Right lobe of liver (tissue), 4 donors: ENCODE data around the gene ZBTB17.

Experiments used
- POLR2A ChIP-seq: fragments of 450-650 bp; IDR thresholded peaks from one replicate; pipeline ENCODE4 v1.6.1; 2017; ENCODE audit warnings: antibody characterized with exemption, mild to moderate bottlenecking
- TF ChIP-seq, protein P1 (sequence below), 4 donors: fragments of 200-600 bp in 3 of 4; fragments of 450-650 bp in 1 of 4; IDR thresholded peaks; one replicate each; pipeline versions ENCODE4 v1.5.1 to v1.8.0; 2016 to 2022; ENCODE audit warnings: antibody characterized with exemption in 4 of 4, mild to moderate bottlenecking in 2 of 4
- donor health status: DM: no; HTN: no; CAD: no.
- donor health status: DM: no; HTN: no; CAD: no.
- donor health status: DM: no; HTN: yes; CAD: no.

DNA sequence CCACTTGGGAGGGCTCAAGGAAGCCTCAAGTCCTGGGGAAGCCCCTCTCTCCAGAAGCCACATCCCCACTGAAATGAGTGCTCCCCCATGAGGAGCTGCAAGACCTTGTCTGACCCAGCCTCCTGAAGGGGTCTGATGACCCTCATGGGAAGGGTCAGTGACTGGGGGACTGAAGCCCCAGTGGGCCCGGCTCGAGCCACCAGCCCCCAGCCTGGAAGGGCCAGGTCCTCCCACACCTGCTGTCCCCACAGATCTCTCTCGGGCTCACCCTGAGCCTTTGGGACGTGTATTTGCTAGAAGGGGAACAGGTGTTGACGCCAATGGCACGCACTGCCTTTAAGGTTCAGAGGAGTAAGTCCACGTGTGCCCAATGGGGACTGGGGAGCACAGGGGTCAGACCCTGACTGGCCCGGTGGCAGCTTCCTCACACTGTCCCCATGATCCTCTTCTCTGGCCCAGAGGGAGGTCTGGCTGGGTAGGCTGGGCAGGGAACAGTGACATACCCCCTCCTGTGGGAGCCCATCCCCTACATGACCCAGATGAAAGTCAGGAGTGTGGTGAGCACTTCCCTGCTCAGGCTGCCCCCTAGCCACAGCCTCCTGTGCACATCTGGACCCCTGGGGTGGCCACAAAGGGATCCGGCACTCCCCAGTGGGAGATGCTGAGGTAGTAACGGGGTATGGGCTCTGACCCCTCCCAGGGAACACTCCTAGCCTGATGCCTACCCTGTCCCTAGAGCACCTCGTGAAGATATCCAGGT is 15.7 kb upstream of the ZBTB17 start:
- TF ChIP-seq, protein P1, sequence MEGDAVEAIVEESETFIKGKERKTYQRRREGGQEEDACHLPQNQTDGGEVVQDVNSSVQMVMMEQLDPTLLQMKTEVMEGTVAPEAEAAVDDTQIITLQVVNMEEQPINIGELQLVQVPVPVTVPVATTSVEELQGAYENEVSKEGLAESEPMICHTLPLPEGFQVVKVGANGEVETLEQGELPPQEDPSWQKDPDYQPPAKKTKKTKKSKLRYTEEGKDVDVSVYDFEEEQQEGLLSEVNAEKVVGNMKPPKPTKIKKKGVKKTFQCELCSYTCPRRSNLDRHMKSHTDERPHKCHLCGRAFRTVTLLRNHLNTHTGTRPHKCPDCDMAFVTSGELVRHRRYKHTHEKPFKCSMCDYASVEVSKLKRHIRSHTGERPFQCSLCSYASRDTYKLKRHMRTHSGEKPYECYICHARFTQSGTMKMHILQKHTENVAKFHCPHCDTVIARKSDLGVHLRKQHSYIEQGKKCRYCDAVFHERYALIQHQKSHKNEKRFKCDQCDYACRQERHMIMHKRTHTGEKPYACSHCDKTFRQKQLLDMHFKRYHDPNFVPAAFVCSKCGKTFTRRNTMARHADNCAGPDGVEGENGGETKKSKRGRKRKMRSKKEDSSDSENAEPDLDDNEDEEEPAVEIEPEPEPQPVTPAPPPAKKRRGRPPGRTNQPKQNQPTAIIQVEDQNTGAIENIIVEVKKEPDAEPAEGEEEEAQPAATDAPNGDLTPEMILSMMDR (IDR thresholded peaks at IDR 0.05), result no peak
- TF ChIP-seq POLR2A, result no peak
